Natural killer cell treated with Interleukin-12 subunit alpha and Interleukin-12 subunit beta and Interleukin-15 and Interleukin-18, amount 100 ng/mL, for 72 hours (primary cell): ENCODE measurements around the gene CD4. TPM values are rescaled to one million over a fixed set of nuclear protein-coding genes. Genes with fewer than 3 reads are reported as not detected.
"Not testable (repeated sequence)": the region's sequence is repeated elsewhere in the genome, so short reads cannot be mapped to it uniquely, and the experiment has no call there.

ENCODE experiments used
- ATAC-seq, 2 donors: fragments of 150-1000 bp; cut with Tn5 transposase in 1 of 2; sonication (Bioruptor Pico), chemical (Tn5 transposase) in 1 of 2; 2 replicates each; pipeline ENCODE4 v1.10.0; 2021
- DNase-seq: peaks from one replicate; pipeline ENCODE4 v3.0.0; 2022; ENCODE audit warnings: low spot score
- H3K27ac Mint-ChIP-seq, 2 donors: 1 replicate in 1 of 2; 2 replicates in 1 of 2; pipeline ENCODE4 v1.8.0; 2022; ENCODE audit warnings: mixed read lengths in 2 of 2, mild to moderate bottlenecking in 1 of 2, moderate library complexity in 1 of 2
- H3K27me3 Mint-ChIP-seq, 2 donors: 1 replicate in 1 of 2; 2 replicates in 1 of 2; pipeline ENCODE4 v1.8.0; 2022; ENCODE audit warnings: mixed read lengths in 2 of 2
- H3K36me3 Mint-ChIP-seq: one replicate; pipeline ENCODE4 v1.8.0; 2022; ENCODE audit warnings: mixed read lengths
- H3K4me1 Mint-ChIP-seq, 2 donors: 1 replicate in 1 of 2; 2 replicates in 1 of 2; pipeline ENCODE4 v1.8.0; 2022; ENCODE audit warnings: low read depth in 2 of 2, mixed read lengths in 2 of 2, mild to moderate bottlenecking in 1 of 2
- H3K4me3 Mint-ChIP-seq: one replicate; pipeline ENCODE4 v1.8.0; 2022; ENCODE audit warnings: mixed read lengths
- H3K9me3 Mint-ChIP-seq: 2 replicates; pipeline ENCODE4 v1.8.0; 2022; ENCODE audit warnings: mixed read lengths
- total RNA-seq, 2 donors: library from RNA; stranded (reverse); gene quantifications; one replicate each; pipeline ENCODE4 v1.2.3, GENCODE V29; 2022

The CD4 gene
- 1 to 10 TPM in 1 of 2 donors, under 1 TPM in 1; 0.43 to 5.4 TPM for total RNA-seq

- DNase-seq = peak; percentile 34
- H3K4me1 Mint-ChIP-seq = peaks cover 17% of the 10 kb centered on the region in 2 donors
- peak; percentile 41 to 53 for ATAC-seq
Observed at GRCh38 chr12:6788972-6789924, at the start of gene CD4. Gene CD4, plus strand, starts transcription at chr12:6789528. Its CDS starts 10,611 bp downstream, at chr12:6800139.

GRCh38 chr12:6742080-6742479, 47.2 kb upstream of the CD4 start:
- H3K4me1 Mint-ChIP-seq, H3K36me3 Mint-ChIP-seq, H3K4me3 Mint-ChIP-seq, H3K27ac Mint-ChIP-seq, H3K9me3 Mint-ChIP-seq, H3K27me3 Mint-ChIP-seq, ATAC-seq, DNase-seq: not testable (repeated sequence)

More at GRCh38 chr12:6788972-6789924, at the start of gene CD4:
- no peaks in the 10 kb centered on the region for H3K9me3 Mint-ChIP-seq
- H3K27me3 Mint-ChIP-seq = peaks cover 24 to 36% of the 10 kb centered on the region in 2 donors
- H3K4me3 Mint-ChIP-seq = peak within 1 kb of the TSS; percentile 53
- peak within 1 kb of the TSS; percentile 6 for H3K27ac Mint-ChIP-seq
- H3K36me3 Mint-ChIP-seq = no peaks in the 10 kb centered on the region

- peaks cover 7% of the 10 kb centered on the region for H3K36me3 Mint-ChIP-seq
- H3K27me3 Mint-ChIP-seq = no peaks in the 10 kb centered on the region
- ATAC-seq (no peak), DNase-seq (no peak)
- peaks cover 6 to 8% of the 10 kb centered on the region in 2 donors for H3K4me1 Mint-ChIP-seq
- no peak overlapping the region for H3K4me3 Mint-ChIP-seq
- no peaks in the 10 kb centered on the region for H3K9me3 Mint-ChIP-seq
- no peak overlapping the region for H3K27ac Mint-ChIP-seq
Observed at GRCh38 chr12:6742834-6743233, 46.5 kb upstream of the CD4 start.

- not testable (repeated sequence) for H3K4me3 Mint-ChIP-seq, H3K4me1 Mint-ChIP-seq, ATAC-seq, DNase-seq, H3K27ac Mint-ChIP-seq, H3K27me3 Mint-ChIP-seq, H3K9me3 Mint-ChIP-seq
- H3K36me3 Mint-ChIP-seq = peaks cover 11% of the 10 kb centered on the region
Observed at GRCh38 chr12:6743300-6743699, 46.0 kb upstream of the CD4 start.

GRCh38 chr12:6745741-6746525, 43.4 kb upstream of the CD4 start:
- ATAC-seq (peak; percentile 73 to 74), DNase-seq (no peak)
- peak overlapping the region; percentile 57 to 76 for H3K27ac Mint-ChIP-seq
- no peak overlapping the region for H3K4me3 Mint-ChIP-seq
- peaks cover 16% of the 10 kb centered on the region for H3K36me3 Mint-ChIP-seq
- no peaks in the 10 kb centered on the region for H3K27me3 Mint-ChIP-seq
- no peaks in the 10 kb centered on the region for H3K9me3 Mint-ChIP-seq
- H3K4me1 Mint-ChIP-seq = peaks cover 6 to 8% of the 10 kb centered on the region in 2 donors

- no peak for DNase-seq
- H3K36me3 Mint-ChIP-seq = peaks cover 18% of the 10 kb centered on the region
- peak overlapping the region in 1 of 2 donors; percentile 27 for H3K27ac Mint-ChIP-seq
- H3K4me1 Mint-ChIP-seq = peaks cover 12 to 14% of the 10 kb centered on the region in 2 donors
- H3K9me3 Mint-ChIP-seq = no peaks in the 10 kb centered on the region
- no peak for ATAC-seq
- no peaks in the 10 kb centered on the region for H3K27me3 Mint-ChIP-seq
- no peak overlapping the region for H3K4me3 Mint-ChIP-seq
Observed at GRCh38 chr12:6747216-6747615, 42.1 kb upstream of the CD4 start.

- Mint-ChIP-seq H3K36me3 (peaks cover 18% of the 10 kb centered on the region), H3K4me1 (peaks cover 16 to 17% of the 10 kb centered on the region in 2 donors), H3K4me3 (no peak overlapping the region), H3K27ac (no peak overlapping the region), H3K27me3 (no peaks in the 10 kb centered on the region), H3K9me3 (no peaks in the 10 kb centered on the region)
- DNase-seq (no peak), ATAC-seq (no peak)
Observed at GRCh38 chr12:6748761-6749160, 40.6 kb upstream of the CD4 start.

- H3K27me3 Mint-ChIP-seq = no peaks in the 10 kb centered on the region
- H3K36me3 Mint-ChIP-seq = peaks cover 18% of the 10 kb centered on the region
- no peak overlapping the region for H3K4me3 Mint-ChIP-seq
- DNase-seq (no peak), ATAC-seq (no peak)
- peaks cover 12 to 14% of the 10 kb centered on the region in 2 donors for H3K4me1 Mint-ChIP-seq
- H3K27ac Mint-ChIP-seq = peak overlapping the region in 1 of 2 donors; percentile 89
- H3K9me3 Mint-ChIP-seq = no peaks in the 10 kb centered on the region
Observed at GRCh38 chr12:6750506-6750905, 38.8 kb upstream of the CD4 start.

GRCh38 chr12:6751767-6752166, 37.6 kb upstream of the CD4 start:
- peaks cover 18% of the 10 kb centered on the region for H3K36me3 Mint-ChIP-seq
- DNase-seq (no peak), ATAC-seq (no peak)
- peak overlapping the region; percentile 89 for H3K27ac Mint-ChIP-seq
- H3K4me1 Mint-ChIP-seq = peaks cover 12 to 13% of the 10 kb centered on the region in 2 donors
- H3K4me3 Mint-ChIP-seq = peak overlapping the region; percentile 91
- H3K27me3 Mint-ChIP-seq = peaks cover 0 to under 1% of the 10 kb centered on the region in 2 donors
- H3K9me3 Mint-ChIP-seq = no peaks in the 10 kb centered on the region

- peaks cover 16% of the 10 kb centered on the region for H3K36me3 Mint-ChIP-seq
- peak overlapping the region; percentile 89 for H3K27ac Mint-ChIP-seq
- H3K9me3 Mint-ChIP-seq = no peaks in the 10 kb centered on the region
- H3K4me3 Mint-ChIP-seq = peak overlapping the region; percentile 91
- peaks cover 12 to 16% of the 10 kb centered on the region in 2 donors for H3K4me1 Mint-ChIP-seq
- H3K27me3 Mint-ChIP-seq = peaks cover 2 to 7% of the 10 kb centered on the region in 2 donors
- ATAC-seq (peak in 1 of 2 donors; percentile 1), DNase-seq (no peak)
Observed at GRCh38 chr12:6752167-6752920, 37.0 kb upstream of the CD4 start.

- peak; percentile 99 for DNase-seq
- ATAC-seq = peak; percentile 95 to 96
- Mint-ChIP-seq H3K27ac (peak within 1 kb of the TSS; percentile 89), H3K27me3 (peaks cover 4 to 8% of the 10 kb centered on the region in 2 donors), H3K4me3 (peak within 1 kb of the TSS; percentile 91), H3K9me3 (no peaks in the 10 kb centered on the region), H3K36me3 (peaks cover 8% of the 10 kb centered on the region), H3K4me1 (peaks cover 12 to 22% of the 10 kb centered on the region in 2 donors)
Observed at GRCh38 chr12:6752921-6753771, 36.2 kb upstream of the CD4 start, which contains the start of gene MLF2. Gene MLF2, minus strand, starts transcription at chr12:6753141. Its CDS starts 807 bp downstream, at chr12:6752334.

- no peaks in the 10 kb centered on the region for H3K9me3 Mint-ChIP-seq
- peaks cover 6% of the 10 kb centered on the region for H3K36me3 Mint-ChIP-seq
- H3K27ac Mint-ChIP-seq = peak overlapping the region; percentile 89
- peaks cover 18 to 28% of the 10 kb centered on the region in 2 donors for H3K4me1 Mint-ChIP-seq
- DNase-seq (no peak), ATAC-seq (no peak)
- H3K27me3 Mint-ChIP-seq = peaks cover 8 to 10% of the 10 kb centered on the region in 2 donors
- H3K4me3 Mint-ChIP-seq = peak overlapping the region; percentile 91
Observed at GRCh38 chr12:6753772-6754356, 35.5 kb upstream of the CD4 start.
